Measurements from ENCODE around the gene CORO1C.

The CORO1C gene

DNA sequence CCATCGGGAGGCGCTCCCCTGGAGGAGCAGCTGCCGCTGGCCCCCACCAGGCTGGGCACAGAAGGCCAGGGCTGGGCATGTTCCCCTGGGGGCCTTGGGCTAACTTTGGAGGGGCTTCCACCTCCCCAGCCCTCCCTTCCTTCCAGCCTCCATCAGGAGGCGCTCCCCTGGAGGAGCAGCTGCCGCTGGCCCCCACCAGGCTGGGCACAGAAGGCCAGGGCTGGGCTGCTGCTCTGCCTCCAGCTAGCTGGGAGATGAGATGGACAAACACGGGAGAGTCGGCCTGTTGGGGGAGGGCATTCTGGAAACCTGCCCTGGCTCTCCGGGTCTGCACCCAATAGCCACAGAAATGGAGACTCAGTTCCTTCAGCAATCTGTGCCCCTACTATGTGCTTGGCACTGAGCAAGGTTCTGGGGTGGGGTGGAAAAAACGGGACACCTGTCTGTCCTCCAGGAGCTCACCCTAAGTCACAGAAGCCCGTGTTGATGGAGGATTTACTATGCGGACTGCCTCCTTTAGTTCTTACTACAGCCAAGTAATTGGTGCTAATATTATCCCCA lies 39.0 kb upstream of the CORO1C start:
- Histone ChIP-seq H3K4me3 (ENCODE audit: low read length in 2 of 2) (no peak overlapping the region), H3K27ac (ENCODE audit: low read depth in 2 of 2, low read length in 2 of 2) (no peak overlapping the region), H3K36me3 (ENCODE audit: control insufficient read depth in 2 of 2, insufficient read depth in 2 of 2, low read length in 2 of 2) (no peaks in the 10 kb centered on the region), H3K27me3 (ENCODE audit: control insufficient read depth in 2 of 2, insufficient read depth in 2 of 2, low read length in 2 of 2) (no peaks in the 10 kb centered on the region), H3K9ac (ENCODE audit: low read depth in 1 of 2, low read length in 2 of 2) (no peak overlapping the region), H3K4me1 (ENCODE audit: control insufficient read depth in 2 of 2, insufficient read depth in 2 of 2, low read length in 2 of 2) (peaks cover 20 to 32% of the 10 kb centered on the region in 2 donors), H3K9me3 (ENCODE audit: control insufficient read depth in 2 of 2, low read length in 2 of 2) (no peaks in the 10 kb centered on the region)

DNA sequence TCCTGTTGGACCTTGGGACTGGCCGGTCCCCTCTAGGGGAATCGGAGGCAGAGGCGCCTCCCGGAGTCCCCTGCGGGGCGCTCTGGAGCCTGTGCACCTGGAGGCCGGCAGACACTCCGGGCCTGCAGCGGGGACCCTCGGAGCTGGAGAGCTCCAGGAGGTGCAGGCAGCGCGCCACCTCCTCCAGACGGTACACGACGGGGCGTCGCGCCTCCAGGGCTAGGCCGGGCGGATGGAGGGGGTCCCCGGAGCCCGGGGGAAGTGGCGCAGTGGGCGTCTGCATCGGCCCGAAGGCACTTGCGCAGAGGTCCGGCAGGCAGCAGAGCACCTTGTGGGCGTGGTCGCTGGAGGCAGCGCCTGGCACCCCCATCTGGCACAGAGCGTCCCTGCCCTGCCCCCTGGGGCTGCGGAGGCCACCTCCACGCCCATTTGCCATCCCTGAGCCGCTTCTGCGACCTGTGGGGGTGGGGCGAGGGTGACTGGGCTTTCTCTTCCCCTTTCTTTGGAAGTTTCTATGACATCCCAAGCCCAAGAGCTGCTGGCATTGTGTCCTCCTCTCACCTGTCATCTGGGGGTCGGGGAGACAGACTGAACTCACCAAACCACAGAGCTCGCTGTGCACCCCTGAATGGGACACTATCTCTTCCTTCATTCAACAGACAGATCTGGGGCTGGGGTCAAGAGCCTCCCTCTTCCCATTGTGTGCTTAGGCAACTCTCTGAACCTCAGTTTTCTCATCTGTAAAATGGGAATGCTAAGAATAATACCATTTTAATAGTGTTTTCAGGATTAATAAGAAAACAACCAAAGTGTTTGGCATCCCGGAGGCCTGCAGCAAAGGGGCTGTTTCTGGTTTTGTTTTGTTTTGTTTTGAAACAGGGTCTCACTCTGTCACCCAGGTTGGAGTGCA lies 37.5 kb upstream of the CORO1C start:
- H3K9ac ChIP-seq (ENCODE audit: low read depth in 1 of 2, low read length in 2 of 2) = peak overlapping the region; percentile 34 to 44
- H3K27me3 ChIP-seq (ENCODE audit: control insufficient read depth in 2 of 2, insufficient read depth in 2 of 2, low read length in 2 of 2) = no peaks in the 10 kb centered on the region
- H3K27ac ChIP-seq (ENCODE audit: low read depth in 2 of 2, low read length in 2 of 2) = no peak overlapping the region
- H3K9me3 ChIP-seq (ENCODE audit: control insufficient read depth in 2 of 2, low read length in 2 of 2) = no peaks in the 10 kb centered on the region
- no peaks in the 10 kb centered on the region for H3K36me3 ChIP-seq (ENCODE audit: control insufficient read depth in 2 of 2, insufficient read depth in 2 of 2, low read length in 2 of 2)
- H3K4me1 ChIP-seq (ENCODE audit: control insufficient read depth in 2 of 2, insufficient read depth in 2 of 2, low read length in 2 of 2) = peaks cover 13 to 20% of the 10 kb centered on the region in 2 donors
- peak overlapping the region; percentile 49 to 54 for H3K4me3 ChIP-seq (ENCODE audit: low read length in 2 of 2)

DNA sequence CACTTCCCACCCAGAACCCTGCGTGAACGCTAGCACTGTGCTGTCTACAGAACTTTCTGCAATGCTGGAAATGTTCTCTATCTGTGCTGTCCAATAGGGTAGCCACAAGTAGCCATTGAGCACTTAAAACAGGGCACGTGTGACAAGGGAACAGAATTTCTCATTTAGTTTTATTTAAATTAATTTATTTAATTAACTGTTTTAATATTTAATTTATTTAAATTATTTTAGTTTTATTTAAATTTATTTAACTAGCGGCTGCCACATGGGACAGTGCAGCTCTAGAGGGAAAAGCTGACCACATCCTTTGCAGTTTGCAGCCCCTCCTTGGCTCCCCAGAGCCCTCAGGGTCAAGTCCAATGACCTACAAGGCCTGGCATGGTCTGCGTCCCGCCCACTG lies 35.0 kb upstream of the CORO1C start:
- peaks cover 6 to 11% of the 10 kb centered on the region in 2 donors for H3K4me1 ChIP-seq (ENCODE audit: control insufficient read depth in 2 of 2, insufficient read depth in 2 of 2, low read length in 2 of 2)
- H3K27me3 ChIP-seq (ENCODE audit: control insufficient read depth in 2 of 2, insufficient read depth in 2 of 2, low read length in 2 of 2) = no peaks in the 10 kb centered on the region
- H3K36me3 ChIP-seq (ENCODE audit: control insufficient read depth in 2 of 2, insufficient read depth in 2 of 2, low read length in 2 of 2) = no peaks in the 10 kb centered on the region
- no peak overlapping the region for H3K4me3 ChIP-seq (ENCODE audit: low read length in 2 of 2)
- no peak overlapping the region for H3K27ac ChIP-seq (ENCODE audit: low read depth in 2 of 2, low read length in 2 of 2)
- no peaks in the 10 kb centered on the region for H3K9me3 ChIP-seq (ENCODE audit: control insufficient read depth in 2 of 2, low read length in 2 of 2)
- H3K9ac ChIP-seq (ENCODE audit: low read depth in 1 of 2, low read length in 2 of 2) = no peak overlapping the region

DNA sequence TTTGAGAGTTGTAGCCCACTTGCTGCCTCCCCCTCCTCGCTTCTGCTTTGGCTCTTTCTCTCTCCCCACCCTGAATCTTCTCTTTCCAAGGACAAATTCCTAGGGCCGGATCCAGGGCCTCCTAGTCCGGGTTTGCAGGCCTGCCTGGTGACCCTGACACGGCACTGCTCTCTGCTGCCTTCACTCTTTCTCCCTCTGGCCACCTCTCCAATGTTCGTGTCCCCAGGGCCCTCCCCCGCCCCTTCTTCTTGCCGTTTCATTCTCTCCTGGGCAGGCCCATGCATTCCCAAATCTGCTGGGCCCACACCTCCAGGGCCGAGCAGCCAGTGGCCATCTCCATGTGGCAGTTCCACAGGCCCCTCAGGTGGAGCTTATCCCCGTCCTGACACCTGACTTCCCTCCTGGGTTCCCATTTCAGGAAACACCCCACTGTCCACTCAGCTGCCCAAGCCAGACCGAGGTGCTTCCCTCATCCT lies 34.0 kb upstream of the CORO1C start:
- Histone ChIP-seq H3K9me3 (ENCODE audit: control insufficient read depth in 2 of 2, low read length in 2 of 2) (no peaks in the 10 kb centered on the region), H3K27me3 (ENCODE audit: control insufficient read depth in 2 of 2, insufficient read depth in 2 of 2, low read length in 2 of 2) (no peaks in the 10 kb centered on the region), H3K4me3 (ENCODE audit: low read length in 2 of 2) (no peak overlapping the region), H3K36me3 (ENCODE audit: control insufficient read depth in 2 of 2, insufficient read depth in 2 of 2, low read length in 2 of 2) (no peaks in the 10 kb centered on the region), H3K4me1 (ENCODE audit: control insufficient read depth in 2 of 2, insufficient read depth in 2 of 2, low read length in 2 of 2) (peaks cover 6 to 11% of the 10 kb centered on the region in 2 donors), H3K9ac (ENCODE audit: low read depth in 1 of 2, low read length in 2 of 2) (no peak overlapping the region), H3K27ac (ENCODE audit: low read depth in 2 of 2, low read length in 2 of 2) (no peak overlapping the region)

DNA sequence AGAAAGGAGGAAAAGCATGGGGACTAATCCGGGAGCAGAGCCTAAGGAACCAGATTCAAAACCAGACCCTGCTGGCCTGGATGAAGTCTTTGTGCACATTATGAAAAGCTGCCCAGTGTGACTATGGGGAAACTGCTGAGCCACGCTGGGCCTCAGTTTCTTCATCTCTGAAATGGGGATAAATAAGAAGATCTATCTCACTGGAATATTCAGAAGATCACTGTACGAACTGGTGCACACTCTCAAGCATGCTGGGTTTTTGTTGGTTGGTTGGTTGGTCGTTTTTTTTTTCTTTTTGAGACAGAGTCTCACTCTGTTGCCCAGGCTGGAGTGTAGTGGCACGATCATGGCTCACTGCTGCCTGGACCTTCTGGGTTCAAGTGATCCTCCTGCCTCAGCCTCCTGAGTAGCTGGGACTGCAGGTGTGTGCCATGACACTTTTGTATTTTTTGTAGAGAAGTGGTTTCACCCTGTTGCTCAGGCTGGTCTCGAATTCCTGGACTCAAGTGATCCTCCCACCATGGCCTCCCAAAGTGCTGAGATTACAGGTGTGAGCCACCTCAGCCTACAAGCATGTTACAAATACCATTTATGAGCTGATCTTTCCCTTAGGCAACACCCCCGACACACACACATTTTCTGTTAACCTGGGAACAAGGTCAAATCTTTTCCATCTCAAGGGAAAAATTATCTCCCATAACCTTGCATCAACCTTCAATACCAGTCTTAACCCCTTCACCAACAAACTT lies 33.4 kb upstream of the CORO1C start:
- no peak overlapping the region for H3K27ac ChIP-seq (ENCODE audit: low read depth in 2 of 2, low read length in 2 of 2)
- H3K4me3 ChIP-seq (ENCODE audit: low read length in 2 of 2) = no peak overlapping the region

DNA sequence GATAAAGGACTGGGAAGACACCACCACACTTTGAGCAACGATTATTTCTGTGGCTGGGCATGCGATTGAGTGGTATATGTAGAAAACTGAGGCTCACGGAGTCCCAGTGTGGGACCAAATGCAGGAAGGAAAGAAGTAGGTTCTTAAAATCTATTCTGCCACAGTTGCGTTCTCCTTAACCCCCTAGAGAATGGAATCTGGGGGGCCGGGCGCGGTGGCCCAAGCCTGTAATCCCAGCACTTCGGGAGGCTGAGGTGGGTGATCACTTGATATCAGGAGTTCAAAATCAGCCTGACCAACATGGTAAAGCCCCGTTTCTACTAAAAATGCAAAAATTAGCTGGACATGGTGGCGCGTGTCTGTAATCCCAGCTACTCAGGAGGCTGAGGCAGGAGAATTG lies 29.9 kb upstream of the CORO1C start:
- no peaks in the 10 kb centered on the region for H3K36me3 ChIP-seq (ENCODE audit: control insufficient read depth in 2 of 2, insufficient read depth in 2 of 2, low read length in 2 of 2)
- H3K4me1 ChIP-seq (ENCODE audit: control insufficient read depth in 2 of 2, insufficient read depth in 2 of 2, low read length in 2 of 2) = no peaks in the 10 kb centered on the region
- no peaks in the 10 kb centered on the region for H3K27me3 ChIP-seq (ENCODE audit: control insufficient read depth in 2 of 2, insufficient read depth in 2 of 2, low read length in 2 of 2)
- H3K4me3 ChIP-seq (ENCODE audit: low read length in 2 of 2) = no peak overlapping the region
- no peaks in the 10 kb centered on the region for H3K9me3 ChIP-seq (ENCODE audit: control insufficient read depth in 2 of 2, low read length in 2 of 2)
- H3K27ac ChIP-seq (ENCODE audit: low read depth in 2 of 2, low read length in 2 of 2) = no peak overlapping the region
- H3K9ac ChIP-seq (ENCODE audit: low read depth in 1 of 2, low read length in 2 of 2) = no peak overlapping the region

More for the DNA sequence above, 33.4 kb upstream of the CORO1C start:
- H3K36me3 ChIP-seq (ENCODE audit: control insufficient read depth in 2 of 2, insufficient read depth in 2 of 2, low read length in 2 of 2) = no peaks in the 10 kb centered on the region
- no peak overlapping the region for H3K9ac ChIP-seq (ENCODE audit: low read depth in 1 of 2, low read length in 2 of 2)
- H3K4me1 ChIP-seq (ENCODE audit: control insufficient read depth in 2 of 2, insufficient read depth in 2 of 2, low read length in 2 of 2) = peaks cover 6 to 11% of the 10 kb centered on the region in 2 donors
- no peaks in the 10 kb centered on the region for H3K27me3 ChIP-seq (ENCODE audit: control insufficient read depth in 2 of 2, insufficient read depth in 2 of 2, low read length in 2 of 2)
- no peaks in the 10 kb centered on the region for H3K9me3 ChIP-seq (ENCODE audit: control insufficient read depth in 2 of 2, low read length in 2 of 2)

DNA sequence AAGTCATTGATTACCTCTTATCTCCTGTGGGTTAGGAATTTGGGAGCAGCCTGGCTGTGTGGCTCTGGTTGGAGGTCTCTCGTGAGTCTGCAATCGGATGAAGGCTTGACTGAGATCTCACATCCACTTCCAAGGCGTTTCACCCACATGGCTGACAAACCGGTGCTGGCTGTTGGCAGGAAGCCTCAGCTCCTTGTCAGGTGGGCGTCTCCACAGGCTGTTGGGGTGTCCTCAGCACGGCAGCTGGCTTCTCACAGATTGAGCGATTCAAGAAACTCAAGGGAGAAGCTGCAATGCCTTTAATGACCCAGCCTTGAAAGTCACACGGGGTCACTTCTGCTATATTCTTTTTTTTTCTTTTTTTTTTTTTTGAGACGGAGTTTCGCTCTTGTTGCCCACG lies 28.6 kb upstream of the CORO1C start:
- no peaks in the 10 kb centered on the region for H3K9me3 ChIP-seq (ENCODE audit: control insufficient read depth in 2 of 2, low read length in 2 of 2)

DNA sequence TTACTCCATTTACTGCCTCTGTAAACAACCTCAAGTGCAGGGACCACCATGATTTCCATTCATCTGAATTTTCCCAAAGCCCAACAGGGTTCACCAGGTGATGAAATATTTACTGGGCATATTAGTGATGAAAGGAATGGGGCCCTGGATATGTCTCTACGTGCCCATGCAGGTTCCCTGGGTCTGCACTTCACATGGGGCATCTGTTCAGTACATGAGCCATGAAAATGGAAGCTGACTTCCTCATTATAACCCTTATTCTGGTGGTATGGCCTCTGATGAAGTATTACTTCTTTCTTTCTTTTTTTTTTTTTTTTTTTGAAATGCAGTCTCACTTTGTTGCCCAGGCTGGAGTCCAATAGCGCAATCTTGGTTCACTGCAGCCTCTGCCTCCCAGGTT lies 26.5 kb upstream of the CORO1C start:
- H3K4me3 ChIP-seq (ENCODE audit: low read length in 2 of 2) = no peak overlapping the region
- no peak overlapping the region for H3K27ac ChIP-seq (ENCODE audit: low read depth in 2 of 2, low read length in 2 of 2)
- no peaks in the 10 kb centered on the region for H3K36me3 ChIP-seq (ENCODE audit: control insufficient read depth in 2 of 2, insufficient read depth in 2 of 2, low read length in 2 of 2)
- no peaks in the 10 kb centered on the region for H3K9me3 ChIP-seq (ENCODE audit: control insufficient read depth in 2 of 2, low read length in 2 of 2)
- no peak overlapping the region for H3K9ac ChIP-seq (ENCODE audit: low read depth in 1 of 2, low read length in 2 of 2)
- H3K4me1 ChIP-seq (ENCODE audit: control insufficient read depth in 2 of 2, insufficient read depth in 2 of 2, low read length in 2 of 2) = no peaks in the 10 kb centered on the region
- H3K27me3 ChIP-seq (ENCODE audit: control insufficient read depth in 2 of 2, insufficient read depth in 2 of 2, low read length in 2 of 2) = no peaks in the 10 kb centered on the region

More for the DNA sequence above, 28.6 kb upstream of the CORO1C start:
- H3K4me3 ChIP-seq (ENCODE audit: low read length in 2 of 2) = no peak overlapping the region
- no peaks in the 10 kb centered on the region for H3K36me3 ChIP-seq (ENCODE audit: control insufficient read depth in 2 of 2, insufficient read depth in 2 of 2, low read length in 2 of 2)
- no peak overlapping the region for H3K9ac ChIP-seq (ENCODE audit: low read depth in 1 of 2, low read length in 2 of 2)
- H3K27ac ChIP-seq (ENCODE audit: low read depth in 2 of 2, low read length in 2 of 2) = no peak overlapping the region
- no peaks in the 10 kb centered on the region for H3K27me3 ChIP-seq (ENCODE audit: control insufficient read depth in 2 of 2, insufficient read depth in 2 of 2, low read length in 2 of 2)
- H3K4me1 ChIP-seq (ENCODE audit: control insufficient read depth in 2 of 2, insufficient read depth in 2 of 2, low read length in 2 of 2) = no peaks in the 10 kb centered on the region

DNA sequence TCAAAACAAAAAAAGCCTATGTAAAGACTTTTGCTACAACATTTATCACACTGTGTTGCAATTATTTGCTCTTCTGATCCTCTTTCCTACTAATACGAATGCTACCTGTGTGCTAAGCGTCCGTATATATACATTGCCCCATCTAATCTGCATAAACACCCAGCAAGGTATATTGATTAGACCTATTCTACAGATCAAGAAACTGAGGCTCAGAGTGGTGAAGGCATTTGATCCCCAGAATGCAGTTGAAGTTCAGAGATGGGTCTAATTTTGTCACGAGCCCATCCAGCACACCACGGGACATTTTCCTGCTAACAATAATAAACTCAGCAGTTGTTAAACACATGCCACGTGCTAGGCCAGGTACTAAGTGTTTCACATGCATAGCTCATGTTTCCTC lies 25.1 kb upstream of the CORO1C start:
- H3K4me1 ChIP-seq (ENCODE audit: control insufficient read depth in 2 of 2, insufficient read depth in 2 of 2, low read length in 2 of 2) = no peaks in the 10 kb centered on the region
- H3K27ac ChIP-seq (ENCODE audit: low read depth in 2 of 2, low read length in 2 of 2) = no peak overlapping the region
- H3K4me3 ChIP-seq (ENCODE audit: low read length in 2 of 2) = no peak overlapping the region
- H3K27me3 ChIP-seq (ENCODE audit: control insufficient read depth in 2 of 2, insufficient read depth in 2 of 2, low read length in 2 of 2) = no peaks in the 10 kb centered on the region
- no peaks in the 10 kb centered on the region for H3K36me3 ChIP-seq (ENCODE audit: control insufficient read depth in 2 of 2, insufficient read depth in 2 of 2, low read length in 2 of 2)
- H3K9ac ChIP-seq (ENCODE audit: low read depth in 1 of 2, low read length in 2 of 2) = no peak overlapping the region
- H3K9me3 ChIP-seq (ENCODE audit: control insufficient read depth in 2 of 2, low read length in 2 of 2) = no peaks in the 10 kb centered on the region

DNA sequence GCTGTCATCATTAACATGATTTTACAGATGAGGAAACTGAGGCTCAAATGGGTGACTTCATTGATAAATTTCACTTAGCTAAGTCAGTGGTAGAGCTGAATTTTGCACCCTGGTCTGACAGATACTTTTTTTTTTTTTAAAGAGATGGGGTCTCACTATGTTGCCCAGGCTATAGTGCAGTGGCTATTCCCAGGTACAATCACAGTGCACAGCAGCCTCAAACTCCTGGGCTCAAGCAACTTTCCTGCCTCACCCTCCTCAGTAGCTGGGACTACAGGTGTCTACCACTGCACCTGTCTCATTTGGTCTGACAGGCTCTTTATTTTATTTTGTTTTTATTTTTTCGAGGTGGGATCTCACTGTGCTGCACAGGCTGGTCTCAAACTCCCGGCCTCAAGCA lies 24.2 kb upstream of the CORO1C start:
- no peaks in the 10 kb centered on the region for H3K27me3 ChIP-seq (ENCODE audit: control insufficient read depth in 2 of 2, insufficient read depth in 2 of 2, low read length in 2 of 2)
- no peak overlapping the region for H3K27ac ChIP-seq (ENCODE audit: low read depth in 2 of 2, low read length in 2 of 2)
- H3K4me1 ChIP-seq (ENCODE audit: control insufficient read depth in 2 of 2, insufficient read depth in 2 of 2, low read length in 2 of 2) = peaks cover 3 to 4% of the 10 kb centered on the region in 2 donors
- H3K9ac ChIP-seq (ENCODE audit: low read depth in 1 of 2, low read length in 2 of 2) = no peak overlapping the region
- no peak overlapping the region for H3K4me3 ChIP-seq (ENCODE audit: low read length in 2 of 2)
- no peaks in the 10 kb centered on the region for H3K36me3 ChIP-seq (ENCODE audit: control insufficient read depth in 2 of 2, insufficient read depth in 2 of 2, low read length in 2 of 2)
- H3K9me3 ChIP-seq (ENCODE audit: control insufficient read depth in 2 of 2, low read length in 2 of 2) = no peaks in the 10 kb centered on the region
